KOPT-K1 (cell line): ENCODE results near the gene PARD6A.

ENCODE experiments used
- H3K27ac ChIP-seq: fragments of 200-600 bp; sonication (generic); 2 replicates; pipeline ENCODE4 v1.5.1; 2016; ENCODE audit warnings: antibody characterized with exemption, mild to moderate bottlenecking, low read depth, low read length; ENCODE audit not compliant: poor library complexity, severe bottlenecking
- H3K36me3 ChIP-seq: fragments of 200-600 bp; sonication (generic); 2 replicates; pipeline ENCODE4 v1.5.1; 2017; ENCODE audit warnings: antibody characterized with exemption, mild to moderate bottlenecking, low read length, moderate library complexity; ENCODE audit not compliant: insufficient read depth
- H3K9me3 ChIP-seq: fragments of 200-600 bp; sonication (generic); 2 replicates; pipeline ENCODE4 v1.5.1; 2017; ENCODE audit warnings: antibody characterized with exemption, low read length, mild to moderate bottlenecking; ENCODE audit not compliant: insufficient read depth, poor library complexity, severe bottlenecking

The PARD6A gene

DNA sequence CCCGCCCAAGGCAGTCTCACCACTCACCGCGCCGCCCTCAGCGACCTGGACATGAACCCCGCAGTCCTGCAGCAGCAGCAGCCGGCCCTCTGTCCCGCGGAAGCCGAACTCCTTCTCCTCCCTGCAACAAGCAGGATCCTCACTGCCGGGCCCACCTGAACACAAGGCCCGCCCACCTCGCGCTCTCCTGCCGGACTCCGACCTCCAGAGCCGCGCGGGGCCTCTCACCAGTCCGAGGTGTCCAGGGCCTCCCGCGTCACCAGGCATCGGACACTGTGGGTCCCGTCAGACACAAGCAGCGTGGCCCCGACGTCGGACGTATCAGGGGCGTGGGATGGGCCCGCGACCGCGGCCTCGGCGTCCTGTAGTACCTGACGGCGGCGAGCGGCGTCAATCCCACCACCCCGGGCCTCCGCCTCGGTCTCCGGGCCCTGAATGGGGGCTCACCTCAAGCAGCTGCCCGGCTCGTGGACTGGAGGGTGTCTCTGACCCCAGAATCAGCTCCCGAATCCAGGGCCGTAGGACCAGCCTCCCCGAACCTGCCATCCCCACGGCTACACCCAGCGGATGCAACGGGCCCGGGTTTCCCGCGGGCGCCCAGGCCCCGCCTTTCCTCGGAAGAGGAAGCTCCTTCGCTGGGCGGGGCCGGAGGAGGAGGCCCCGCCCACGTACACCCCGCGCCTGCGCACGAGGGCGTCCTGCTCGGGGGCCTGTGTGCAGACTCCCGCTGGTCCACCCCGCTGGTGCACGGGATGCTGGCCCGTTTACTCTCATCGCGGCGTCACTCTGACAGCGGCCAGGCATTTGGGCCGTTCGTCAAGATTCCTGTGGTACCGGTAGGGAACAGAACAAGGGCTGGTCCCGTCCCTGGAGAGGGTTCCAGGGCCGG is 841 bp upstream of the PARD6A start, which contains the start of gene ACD:
TSS of gene ACD (minus strand) at position 586 of the 889 bp plus-strand sequence. CDS start at position 546, 40 bp downstream.
- Histone ChIP-seq H3K36me3 (peaks cover 49% of the 10 kb centered on the region), H3K27ac (peak within 1 kb of the TSS; percentile 74), H3K9me3 (no peaks in the 10 kb centered on the region)

DNA sequence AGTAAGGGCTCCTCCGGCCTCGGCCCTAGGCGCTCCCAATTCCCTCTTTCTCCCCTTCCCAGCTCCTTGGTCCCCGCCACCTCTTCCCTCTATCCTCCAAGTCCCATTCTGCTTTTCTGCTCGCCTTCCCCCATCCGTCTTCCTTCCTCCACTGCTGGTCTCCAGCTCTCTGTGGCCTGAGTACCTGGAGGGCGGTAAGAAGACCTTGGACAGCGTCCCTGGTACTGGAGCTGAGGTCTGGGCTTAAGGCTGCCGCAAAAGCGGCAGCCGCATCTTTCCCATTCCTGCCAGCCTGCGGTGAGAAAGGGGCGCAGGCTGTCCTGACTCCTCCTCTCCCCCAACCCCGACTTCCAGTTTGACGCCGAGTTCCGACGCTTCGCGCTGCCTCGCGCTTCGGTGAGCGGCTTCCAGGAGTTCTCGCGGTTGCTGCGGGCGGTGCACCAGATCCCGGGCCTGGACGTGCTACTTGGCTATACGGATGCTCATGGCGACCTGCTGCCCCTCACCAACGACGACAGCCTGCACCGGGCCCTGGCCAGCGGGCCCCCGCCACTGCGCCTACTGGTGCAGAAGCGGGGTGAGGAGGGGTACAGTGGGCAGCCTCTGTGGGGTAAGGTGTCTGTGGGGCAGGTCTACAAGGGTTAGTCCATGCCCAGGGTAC is 471 bp downstream of the PARD6A start:
- Histone ChIP-seq H3K27ac (peak overlapping the region; percentile 74), H3K9me3 (no peaks in the 10 kb centered on the region), H3K36me3 (peaks cover 35% of the 10 kb centered on the region)

GRCh38 chr16:67661886-67662652 is 1.3 kb downstream of the PARD6A start:
- H3K36me3 ChIP-seq, result peaks cover 27% of the 10 kb centered on the region
- no peaks in the 10 kb centered on the region for H3K9me3 ChIP-seq
- no peak overlapping the region for H3K27ac ChIP-seq

DNA sequence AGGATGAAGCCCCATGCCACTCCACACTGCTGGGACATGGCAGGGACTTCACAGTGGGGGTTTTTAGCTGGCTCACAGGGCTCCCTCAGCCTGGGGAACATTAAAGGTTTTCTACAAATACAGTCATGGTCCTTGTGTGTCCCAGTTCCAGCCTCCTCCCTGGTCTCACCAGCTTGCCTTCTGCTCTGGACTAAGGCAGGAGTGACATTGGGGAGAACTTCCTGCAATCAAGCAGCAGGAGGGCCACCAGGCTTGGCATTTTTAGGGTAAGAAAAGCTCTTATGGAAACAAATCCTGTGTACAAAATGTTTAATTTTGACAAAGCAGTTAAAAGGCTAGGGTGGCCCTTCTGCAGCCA is 1.9 kb downstream of the PARD6A start:
- Histone ChIP-seq H3K36me3 (peaks cover 21% of the 10 kb centered on the region), H3K27ac (no peak overlapping the region), H3K9me3 (no peaks in the 10 kb centered on the region)

DNA sequence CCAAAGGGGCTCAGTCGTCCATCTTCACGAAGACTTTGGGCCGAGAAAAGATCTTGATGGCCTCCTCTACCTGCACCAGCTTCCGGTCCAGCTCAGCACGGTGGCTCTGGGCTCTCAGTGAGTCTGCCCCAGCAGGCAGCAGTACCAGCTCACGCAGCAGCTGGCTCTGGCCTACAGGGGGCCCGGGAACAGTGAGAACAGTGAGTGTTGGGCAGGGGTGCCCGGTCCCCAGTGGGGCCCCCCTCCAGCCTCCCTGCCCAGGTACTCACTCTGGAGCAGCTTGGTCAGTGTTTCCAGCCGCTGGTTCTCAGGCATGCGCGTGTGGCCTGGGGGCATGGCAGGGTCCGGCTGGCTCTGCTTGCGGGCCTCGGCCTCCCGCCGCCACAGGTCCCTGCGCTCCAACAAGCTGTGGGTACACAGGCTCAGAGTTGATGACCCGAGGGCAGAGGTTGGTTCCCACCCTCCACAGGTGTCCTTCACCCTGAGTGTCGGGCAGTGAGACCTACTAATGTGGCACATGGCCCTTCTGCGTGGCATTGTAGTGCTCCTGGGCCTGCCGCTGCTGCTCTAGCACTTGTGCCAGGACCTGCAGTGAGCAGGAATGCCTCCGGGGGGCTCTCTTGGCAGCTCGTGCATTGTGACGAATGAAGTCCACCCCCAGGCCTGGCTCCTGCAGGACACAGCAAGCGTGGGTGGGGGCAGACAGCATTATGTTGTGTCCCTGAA is 2.6 kb downstream of the PARD6A start:
- Histone ChIP-seq H3K9me3 (no peaks in the 10 kb centered on the region), H3K27ac (no peak overlapping the region), H3K36me3 (peaks cover 15% of the 10 kb centered on the region)

DNA sequence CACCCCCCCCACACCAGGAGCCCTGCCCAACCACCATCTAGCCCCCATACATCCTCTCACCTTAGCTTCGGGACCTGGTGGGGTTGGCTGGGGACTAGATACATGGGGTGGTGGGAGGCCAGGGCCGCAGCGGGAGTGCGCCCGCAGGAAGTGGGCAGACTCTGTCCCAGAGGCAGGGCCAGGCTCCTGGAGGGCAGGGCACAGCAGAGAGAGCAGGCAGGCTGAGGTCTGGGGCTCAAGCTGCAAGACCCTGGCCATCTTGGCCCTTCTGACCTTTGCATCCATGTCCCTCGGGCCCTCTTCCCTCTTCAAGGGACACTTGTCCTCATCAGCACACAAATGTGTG is 3.1 kb downstream of the PARD6A start:
- H3K27ac ChIP-seq, result no peak overlapping the region
- peaks cover 9% of the 10 kb centered on the region for H3K36me3 ChIP-seq
- H3K9me3 ChIP-seq, result no peaks in the 10 kb centered on the region

GRCh38 chr16:67664258-67664657 is 3.5 kb downstream of the PARD6A start:
- Histone ChIP-seq H3K9me3 (no peaks in the 10 kb centered on the region), H3K27ac (no peak overlapping the region), H3K36me3 (0 out of 2 replicates have a peak, but pooled peaks cover 6% of the 10 kb centered on the region)

DNA sequence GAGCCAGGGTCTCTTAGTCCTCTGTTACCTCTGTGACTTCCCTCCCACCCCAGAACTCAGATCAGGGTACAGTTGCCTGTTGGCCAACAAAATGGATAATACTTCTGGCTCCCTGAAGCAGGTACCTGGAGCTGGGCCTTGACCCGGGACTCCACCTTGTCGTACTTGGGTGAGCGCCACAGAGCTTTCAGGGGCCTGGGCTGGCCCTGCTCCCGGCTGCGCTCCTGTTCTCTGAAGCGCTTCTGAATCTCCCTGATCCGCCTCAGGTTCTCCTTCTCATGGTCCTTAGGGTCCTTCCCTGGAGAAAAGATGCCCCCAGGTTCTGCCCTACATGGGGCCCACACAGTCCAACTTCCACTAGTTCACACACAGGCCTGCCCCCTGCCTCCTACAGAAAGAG is 4.1 kb downstream of the PARD6A start:
- H3K27ac ChIP-seq, result no peak overlapping the region
- H3K9me3 ChIP-seq, result no peaks in the 10 kb centered on the region
- H3K36me3 ChIP-seq, result 0 out of 2 replicates have a peak, but pooled peaks cover 6% of the 10 kb centered on the region

GRCh38 chr16:67665598-67665997 is 4.8 kb downstream of the PARD6A start:
- H3K27ac ChIP-seq, result no peak overlapping the region
- H3K9me3 ChIP-seq, result no peaks in the 10 kb centered on the region
- 0 out of 2 replicates have a peak, but pooled peaks cover 6% of the 10 kb centered on the region for H3K36me3 ChIP-seq

- Histone ChIP-seq H3K27ac (peak overlapping the region; percentile 52), H3K36me3 (0 out of 2 replicates have a peak, but pooled peaks cover 6% of the 10 kb centered on the region), H3K9me3 (no peaks in the 10 kb centered on the region)
Observed at GRCh38 chr16:67666032-67666551, 5.3 kb downstream of the PARD6A start.

DNA sequence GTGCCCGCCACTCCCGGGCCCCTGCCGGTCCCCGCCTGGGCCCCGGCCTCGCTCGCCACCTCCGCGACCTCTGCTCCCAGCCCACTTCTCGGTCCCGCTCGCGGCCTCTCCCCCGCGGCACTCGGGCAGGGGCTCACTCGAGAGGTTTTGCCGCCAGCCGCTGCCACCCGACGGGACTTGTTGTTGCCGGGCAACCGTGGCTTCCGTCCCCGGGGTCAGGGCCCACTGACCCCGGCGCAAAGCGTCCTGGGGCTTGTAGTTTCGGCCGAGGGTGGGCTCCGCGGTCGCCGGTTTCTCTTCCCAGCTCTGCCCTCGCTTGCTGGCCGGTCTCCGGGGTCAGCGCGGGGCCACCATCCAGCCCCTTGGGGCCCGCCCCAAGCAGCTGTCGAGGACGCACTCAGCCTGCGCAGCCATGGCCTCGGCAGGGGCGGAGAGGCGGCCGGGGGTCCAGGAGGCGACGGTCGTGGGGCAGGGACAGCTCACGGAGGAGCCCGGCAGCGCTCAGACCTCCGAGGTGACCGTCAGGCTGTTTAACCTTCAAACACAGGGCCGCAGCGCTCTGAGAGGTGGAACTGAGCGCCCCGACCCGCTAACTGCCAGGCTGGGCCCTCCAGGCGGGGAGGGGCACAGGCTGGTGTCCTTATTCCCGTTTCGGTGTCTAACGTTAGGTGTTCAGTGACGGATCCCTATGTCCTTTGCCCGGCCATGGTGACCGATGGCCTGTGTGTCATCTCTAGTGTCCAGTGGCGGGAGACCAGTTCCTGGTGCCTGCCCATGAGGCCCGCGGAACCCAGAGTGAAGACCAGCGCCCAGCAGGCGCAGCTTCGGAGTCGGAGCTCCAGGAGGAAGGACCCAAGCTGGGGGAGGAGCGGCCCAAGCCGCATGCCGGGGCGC is 6.0 kb downstream of the PARD6A start, which contains the start of the genes C16orf86 and ENKD1:
TSS of gene C16orf86 (plus strand) at position 256 of the 894 bp plus-strand sequence. CDS start at position 413, 157 bp downstream.
TSS of gene ENKD1 (minus strand) at position 192 of the 894 bp plus-strand sequence. CDS start 308 bp downstream, outside the sequence.
- Histone ChIP-seq H3K27ac (peak within 1 kb of the TSS; percentile 52), H3K9me3 (no peaks in the 10 kb centered on the region), H3K36me3 (0 out of 2 replicates have a peak, but pooled peaks cover 6% of the 10 kb centered on the region)

GRCh38 chr16:67667453-67667816 is 6.7 kb downstream of the PARD6A start:
- peak overlapping the region; percentile 52 for H3K27ac ChIP-seq
- H3K9me3 ChIP-seq, result no peaks in the 10 kb centered on the region
- 0 out of 2 replicates have a peak, but pooled peaks cover 6% of the 10 kb centered on the region for H3K36me3 ChIP-seq

DNA sequence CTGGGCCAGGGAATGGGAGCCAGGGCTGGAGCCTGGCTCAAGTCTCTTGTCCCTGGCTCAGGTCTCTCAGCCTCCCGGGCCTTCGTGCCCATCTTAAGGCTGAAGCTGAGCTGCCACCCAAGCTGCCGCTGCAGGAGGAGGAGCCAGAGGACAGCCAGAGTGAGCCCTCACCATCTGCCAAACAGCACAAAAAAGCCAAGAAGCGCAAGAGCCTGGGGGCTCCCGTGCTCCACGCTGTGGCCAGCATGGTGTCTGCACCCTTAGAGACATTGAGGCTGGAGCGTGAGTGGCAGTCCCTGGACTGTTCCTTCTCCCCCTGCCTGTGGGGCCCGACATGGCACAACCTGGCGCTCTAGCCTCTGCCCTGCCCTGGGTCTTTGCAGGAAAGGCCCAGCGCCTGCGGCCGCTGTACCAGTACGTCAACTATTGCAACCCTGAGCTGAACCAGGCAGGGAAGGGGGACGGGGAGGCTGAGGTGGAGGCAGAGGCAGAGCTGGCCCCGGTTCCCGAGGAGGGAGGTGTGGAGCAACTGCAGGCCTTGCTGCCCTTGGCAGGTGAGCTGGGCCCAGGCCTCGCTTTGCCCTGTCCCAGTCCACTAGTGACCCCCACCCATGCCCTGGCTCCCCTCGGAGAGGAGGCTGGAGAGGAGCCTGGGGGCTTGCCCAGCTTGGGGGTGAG is 7.2 kb downstream of the PARD6A start:
- Histone ChIP-seq H3K27ac (peak overlapping the region; percentile 52), H3K36me3 (0 out of 2 replicates have a peak, but pooled peaks cover under 1% of the 10 kb centered on the region), H3K9me3 (no peaks in the 10 kb centered on the region)
